NCI-H1436 (cell line): ENCODE measurements around the gene ARHGAP26.

ENCODE experiments used
- DNase-seq: peaks from one replicate; lab custom pipeline; 2025; lab: John Stamatoyannopoulos, UW

The ARHGAP26 gene

GRCh38 chr5:142748568-142749249, 21.5 kb upstream of the ARHGAP26 start:
- DNase-seq: no peak

- DNase-seq: no peak
These were observed 20.9 kb upstream of the ARHGAP26 start for GRCh38 chr5:142749321-142749720.

DNA sequence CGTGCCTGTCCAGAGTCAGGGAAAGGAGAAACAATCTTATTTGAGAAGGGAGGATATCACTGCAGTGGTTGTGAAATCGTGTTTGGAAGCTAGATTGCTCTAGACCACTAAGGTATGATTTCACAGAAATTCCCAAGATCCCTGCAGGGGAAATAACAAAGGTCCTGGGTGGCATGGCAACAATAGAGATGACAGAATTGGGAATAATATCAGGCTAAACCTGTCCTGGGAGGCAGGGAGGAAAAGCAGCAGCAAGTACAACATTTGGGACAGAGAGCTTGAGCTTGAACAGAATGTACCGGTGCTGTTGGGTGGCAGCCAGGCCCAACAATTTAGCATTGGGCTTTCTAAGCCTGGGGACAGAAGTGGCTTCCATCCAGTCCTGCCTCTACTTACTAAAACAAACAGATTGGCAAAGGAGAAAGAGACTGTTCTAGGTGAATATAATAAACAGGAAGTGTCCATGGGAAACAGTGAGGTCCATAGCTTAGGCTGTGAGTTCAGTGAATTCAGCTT, 17.0 kb upstream of the ARHGAP26 start:
- DNase-seq: no peak

- no peak for DNase-seq
These were observed 16.1 kb upstream of the ARHGAP26 start for GRCh38 chr5:142754031-142754430.

GRCh38 chr5:142756576-142756975, 13.6 kb upstream of the ARHGAP26 start:
- no peak for DNase-seq

DNA sequence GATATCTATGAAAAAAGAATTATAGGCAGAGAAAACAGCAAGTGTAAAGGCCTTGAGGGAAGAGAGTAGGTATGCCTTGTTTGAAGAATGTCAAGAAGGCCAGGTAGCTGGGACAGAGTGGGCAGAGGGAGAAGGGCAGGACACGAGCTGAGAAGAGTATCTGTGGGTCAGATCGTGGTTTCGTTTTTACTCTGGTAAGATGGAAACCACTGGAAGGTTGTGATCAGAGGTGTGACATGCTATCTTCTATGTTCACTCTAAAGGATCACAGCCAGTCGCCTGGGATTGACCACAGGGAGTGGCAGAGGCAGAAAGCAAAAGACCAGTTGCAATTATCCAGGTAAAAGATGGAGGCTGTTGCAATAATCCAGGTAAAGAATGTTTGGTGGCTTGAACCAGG, 12.6 kb upstream of the ARHGAP26 start:
- no peak for DNase-seq

GRCh38 chr5:142758062-142758795, 11.9 kb upstream of the ARHGAP26 start:
- DNase-seq: no peak

DNA sequence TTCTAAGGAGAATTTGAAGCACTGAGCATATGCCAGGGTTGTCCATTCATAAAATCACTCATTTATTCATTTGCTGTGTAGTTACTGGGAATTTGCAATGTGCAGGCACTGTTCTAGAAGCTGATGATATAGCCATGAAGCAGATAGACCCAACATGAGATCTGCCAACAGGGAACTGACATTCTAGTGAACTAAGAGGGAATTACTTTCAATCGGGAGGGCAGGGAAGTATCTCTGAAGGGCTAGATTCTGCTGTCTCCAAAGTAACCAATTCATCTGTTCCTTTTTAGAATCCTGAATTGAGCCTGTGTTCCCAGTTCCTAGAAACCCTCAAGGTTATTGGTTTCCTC, 11.4 kb upstream of the ARHGAP26 start:
- no peak for DNase-seq

- DNase-seq: no peak
These were observed 6.5 kb upstream of the ARHGAP26 start for GRCh38 chr5:142763701-142764100.

- DNase-seq: no peak
These were observed 3.0 kb upstream of the ARHGAP26 start for GRCh38 chr5:142767178-142767577.

DNA sequence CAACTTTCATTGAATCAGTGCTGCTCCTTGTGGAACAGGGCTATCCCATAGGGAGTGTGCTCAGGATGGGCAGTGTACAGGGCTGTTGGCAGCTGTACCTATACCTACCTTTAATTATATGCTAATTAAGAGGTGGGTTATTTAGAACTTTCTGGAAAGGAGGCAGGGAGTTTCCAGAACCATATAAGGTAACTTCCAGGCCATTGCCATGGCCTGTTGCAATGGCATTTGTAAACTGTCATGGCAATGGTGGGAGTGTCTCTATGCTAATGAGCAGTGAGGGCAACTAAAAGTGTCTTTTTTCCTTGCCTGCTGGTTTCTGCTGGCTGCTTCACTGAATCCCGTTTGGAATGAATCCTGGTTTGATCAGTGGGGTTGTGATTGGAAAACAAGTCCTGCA, 2.3 kb upstream of the ARHGAP26 start:
- DNase-seq: no peak

- DNase-seq: no peak
These were observed 855 bp upstream of the ARHGAP26 start for GRCh38 chr5:142769251-142769792.

DNA sequence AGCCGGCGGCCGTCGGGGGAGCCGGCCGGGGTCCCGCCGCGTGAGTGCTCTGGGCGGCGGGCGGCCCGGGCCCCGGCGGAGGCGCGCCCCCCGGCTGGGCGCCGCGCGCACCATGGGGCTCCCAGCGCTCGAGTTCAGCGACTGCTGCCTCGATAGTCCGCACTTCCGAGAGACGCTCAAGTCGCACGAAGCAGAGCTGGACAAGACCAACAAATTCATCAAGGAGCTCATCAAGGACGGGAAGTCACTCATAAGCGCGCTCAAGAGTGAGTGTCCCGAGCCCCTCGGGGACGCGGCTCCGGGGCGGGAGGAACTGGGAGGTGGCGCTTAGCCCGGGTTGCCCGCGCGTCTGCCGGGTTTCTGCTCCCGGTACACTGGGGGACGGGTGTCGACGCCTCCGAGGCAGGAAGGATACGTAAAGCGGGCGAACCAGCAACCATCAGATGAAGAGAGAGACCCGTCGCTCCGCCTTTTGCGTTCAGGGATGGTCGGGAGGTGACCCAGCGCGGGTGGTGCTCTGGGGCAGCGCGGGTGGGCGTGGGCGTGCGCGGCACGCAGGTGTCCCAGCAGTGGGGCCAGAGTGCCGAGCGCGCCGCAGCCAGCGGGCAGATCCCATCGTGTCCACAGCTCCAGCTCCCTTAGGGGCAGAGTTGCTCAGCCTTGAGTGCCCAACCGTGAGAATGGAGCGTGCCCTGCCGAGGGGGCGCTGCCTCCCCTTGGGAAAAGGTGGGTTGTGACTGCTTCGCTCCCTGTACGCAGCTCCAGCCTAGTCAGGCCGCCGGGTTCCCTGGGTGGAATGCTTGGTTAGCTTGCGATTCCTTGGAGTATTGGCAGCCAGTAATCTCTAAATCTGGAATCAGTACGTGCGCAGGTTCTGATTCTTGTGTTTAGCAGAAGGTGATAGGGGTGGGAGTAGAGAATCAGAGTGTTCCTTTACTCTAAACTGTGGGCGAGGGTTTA, 753 bp downstream of the ARHGAP26 start:
- DNase-seq: peak; percentile 41

DNA sequence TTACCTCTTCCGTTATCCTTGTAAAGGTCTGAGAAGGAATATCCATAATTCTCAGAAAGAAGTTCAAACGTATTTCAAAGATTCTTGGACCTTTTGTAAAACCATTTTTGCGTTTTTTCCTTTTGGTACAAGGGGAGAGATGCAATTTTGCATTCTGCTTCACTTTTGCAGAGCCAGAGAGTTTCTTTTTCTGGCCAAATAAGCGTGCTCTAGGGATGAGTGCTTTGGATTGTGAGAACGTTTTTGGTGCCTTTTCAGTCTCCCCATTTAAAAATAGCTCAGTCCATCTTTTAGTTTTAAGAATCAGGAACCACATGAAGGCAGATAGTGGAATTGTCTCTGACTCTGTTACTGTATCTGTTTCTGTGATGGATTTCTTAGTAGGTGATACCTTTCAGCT, 1.5 kb downstream of the ARHGAP26 start:
- DNase-seq: no peak

GRCh38 chr5:142772446-142773293, 2.5 kb downstream of the ARHGAP26 start:
- no peak for DNase-seq

GRCh38 chr5:142777099-142777498, 6.9 kb downstream of the ARHGAP26 start:
- no peak for DNase-seq

- DNase-seq: no peak
These were observed 7.7 kb downstream of the ARHGAP26 start for GRCh38 chr5:142777850-142778249.

GRCh38 chr5:142779163-142779840, 9.1 kb downstream of the ARHGAP26 start:
- no peak for DNase-seq

- no peak for DNase-seq
These were observed 10.7 kb downstream of the ARHGAP26 start for GRCh38 chr5:142780871-142781270.

GRCh38 chr5:142782976-142783530, 12.9 kb downstream of the ARHGAP26 start:
- DNase-seq: no peak
